HEK293T (cell line): Measurements from ENCODE around the gene EHD4.

Source experiments
- CTBP1 ChIP-seq: fragments of 450-650 bp; IDR thresholded peaks from 2 replicates; pipeline ENCODE4 v1.6.1; 2016; ENCODE audit warnings: borderline replicate concordance
- ELF4 ChIP-seq: fragments of 450-650 bp; IDR thresholded peaks from 2 replicates; pipeline ENCODE4 v1.6.1; 2017; ENCODE audit warnings: antibody characterized with exemption
- LEF1 ChIP-seq: fragments of 450-650 bp; IDR thresholded peaks from 2 replicates; pipeline ENCODE4 v1.6.1; 2017; ENCODE audit warnings: mild to moderate bottlenecking, borderline replicate concordance
- SP1 ChIP-seq: fragments of 450-650 bp; IDR thresholded peaks from 2 replicates; pipeline ENCODE4 v1.6.1; 2017
- SUZ12 ChIP-seq: fragments of 450-650 bp; IDR thresholded peaks from 2 replicates; pipeline ENCODE4 v1.6.1; 2016; ENCODE audit warnings: mild to moderate bottlenecking

- TF ChIP-seq ELF4 (no peak), CTBP1 (no peak), SP1 (no peak), LEF1 (no peak), SUZ12 (no peak)
Measured at GRCh38 chr15:41945731-41946130, 26.6 kb downstream of the EHD4 start.
